Muscle layer of colon (tissue), 2 donors: Measurements from ENCODE around the gene KIFAP3.
"Not testable (repeated sequence)": the region's sequence is repeated elsewhere in the genome, so short reads cannot be mapped to it uniquely, and the experiment has no call there.

Experiments used
- H3K27ac ChIP-seq: one replicate; pipeline ENCODE4 v1.7.0; 2013; ENCODE audit warnings: low read depth, mild to moderate bottlenecking, low read length, moderate library complexity
- H3K27me3 ChIP-seq, 2 donors: one replicate each; pipeline ENCODE4 v1.7.0; 2013; ENCODE audit warnings: low read length in 2 of 2, mild to moderate bottlenecking in 2 of 2; ENCODE audit not compliant: insufficient read depth in 2 of 2, control insufficient read depth in 1 of 2
- H3K36me3 ChIP-seq: one replicate; pipeline ENCODE4 v1.7.0; 2013; ENCODE audit warnings: mild to moderate bottlenecking, low read length; ENCODE audit not compliant: insufficient read depth
- H3K4me1 ChIP-seq: one replicate; pipeline ENCODE4 v1.7.0; 2013; ENCODE audit warnings: mild to moderate bottlenecking, low read length; ENCODE audit not compliant: insufficient read depth
- H3K4me3 ChIP-seq, 2 donors: one replicate each; pipeline ENCODE4 v1.7.0; 2013; ENCODE audit warnings: low read length in 2 of 2, low read depth in 1 of 2, mild to moderate bottlenecking in 1 of 2, moderate library complexity in 1 of 2
- H3K9ac ChIP-seq: one replicate; pipeline ENCODE4 v1.7.0; 2013; ENCODE audit warnings: low read length
- H3K9me3 ChIP-seq: one replicate; pipeline ENCODE4 v1.7.0; 2013; ENCODE audit warnings: mild to moderate bottlenecking, low read length
- donor health status: abdominal sarcoma.
- donor health status: Adenocarcinoma of cecum.

Gene KIFAP3

GRCh38 chr1:170060015-170060520 is 14.4 kb downstream of the KIFAP3 start:
- H3K9ac ChIP-seq, H3K4me1 ChIP-seq, H3K27ac ChIP-seq, H3K27me3 ChIP-seq, H3K9me3 ChIP-seq, H3K36me3 ChIP-seq, H3K4me3 ChIP-seq: not testable (repeated sequence)

GRCh38 chr1:170049176-170049800 is 25.2 kb downstream of the KIFAP3 start:
- Histone ChIP-seq H3K9me3 (no peaks in the 10 kb centered on the region), H3K4me1 (no peaks in the 10 kb centered on the region), H3K9ac (no peak overlapping the region), H3K36me3 (no peaks in the 10 kb centered on the region), H3K27ac (no peak overlapping the region), H3K4me3 (no peak overlapping the region), H3K27me3 (no peaks in the 10 kb centered on the region)

- Histone ChIP-seq H3K4me3 (no peak overlapping the region), H3K27me3 (no peaks in the 10 kb centered on the region), H3K9me3 (no peaks in the 10 kb centered on the region), H3K36me3 (no peaks in the 10 kb centered on the region), H3K9ac (no peak overlapping the region), H3K27ac (no peak overlapping the region), H3K4me1 (no peaks in the 10 kb centered on the region)
These were observed 26.0 kb downstream of the KIFAP3 start for GRCh38 chr1:170048515-170048914.

GRCh38 chr1:170044187-170044586 is 30.3 kb downstream of the KIFAP3 start:
- no peak overlapping the region for H3K4me3 ChIP-seq
- no peaks in the 10 kb centered on the region for H3K9me3 ChIP-seq
- no peaks in the 10 kb centered on the region for H3K27me3 ChIP-seq
- H3K9ac ChIP-seq = no peak overlapping the region
- no peaks in the 10 kb centered on the region for H3K36me3 ChIP-seq
- no peaks in the 10 kb centered on the region for H3K4me1 ChIP-seq
- no peak overlapping the region for H3K27ac ChIP-seq

GRCh38 chr1:170041423-170042192 is 32.9 kb downstream of the KIFAP3 start:
- H3K27ac ChIP-seq = no peak overlapping the region
- no peaks in the 10 kb centered on the region for H3K9me3 ChIP-seq
- no peak overlapping the region for H3K4me3 ChIP-seq
- no peaks in the 10 kb centered on the region for H3K27me3 ChIP-seq
- no peak overlapping the region for H3K9ac ChIP-seq
- H3K36me3 ChIP-seq = no peaks in the 10 kb centered on the region
- no peaks in the 10 kb centered on the region for H3K4me1 ChIP-seq

GRCh38 chr1:170032531-170033280 is 41.8 kb downstream of the KIFAP3 start:
- Histone ChIP-seq H3K4me3 (no peak overlapping the region), H3K27ac (no peak overlapping the region), H3K9me3 (no peaks in the 10 kb centered on the region), H3K4me1 (no peaks in the 10 kb centered on the region), H3K27me3 (no peaks in the 10 kb centered on the region), H3K9ac (no peak overlapping the region), H3K36me3 (no peaks in the 10 kb centered on the region)

GRCh38 chr1:170030212-170030611 is 44.3 kb downstream of the KIFAP3 start:
- no peaks in the 10 kb centered on the region for H3K4me1 ChIP-seq
- no peaks in the 10 kb centered on the region for H3K36me3 ChIP-seq
- H3K9ac ChIP-seq = no peak overlapping the region
- H3K27ac ChIP-seq = no peak overlapping the region
- H3K9me3 ChIP-seq = no peaks in the 10 kb centered on the region
- no peaks in the 10 kb centered on the region for H3K27me3 ChIP-seq
- no peak overlapping the region for H3K4me3 ChIP-seq

- Histone ChIP-seq H3K36me3 (no peaks in the 10 kb centered on the region), H3K4me1 (no peaks in the 10 kb centered on the region), H3K27ac (no peak overlapping the region), H3K9ac (no peak overlapping the region), H3K4me3 (no peak overlapping the region), H3K9me3 (no peaks in the 10 kb centered on the region), H3K27me3 (no peaks in the 10 kb centered on the region)
These were observed 46.7 kb downstream of the KIFAP3 start for GRCh38 chr1:170027760-170028159.

GRCh38 chr1:170020859-170021258 is 53.6 kb downstream of the KIFAP3 start:
- Histone ChIP-seq H3K9ac (no peak overlapping the region), H3K9me3 (no peaks in the 10 kb centered on the region), H3K36me3 (peaks cover 5% of the 10 kb centered on the region), H3K4me1 (no peaks in the 10 kb centered on the region), H3K27me3 (no peaks in the 10 kb centered on the region), H3K27ac (no peak overlapping the region), H3K4me3 (no peak overlapping the region)

GRCh38 chr1:170017478-170017877 is 57.0 kb downstream of the KIFAP3 start:
- no peak overlapping the region for H3K9ac ChIP-seq
- no peak overlapping the region for H3K27ac ChIP-seq
- H3K9me3 ChIP-seq = no peaks in the 10 kb centered on the region
- H3K4me1 ChIP-seq = no peaks in the 10 kb centered on the region
- H3K27me3 ChIP-seq = no peaks in the 10 kb centered on the region
- no peak overlapping the region for H3K4me3 ChIP-seq
- peaks cover 12% of the 10 kb centered on the region for H3K36me3 ChIP-seq

- Histone ChIP-seq H3K9ac (no peak overlapping the region), H3K4me1 (no peaks in the 10 kb centered on the region), H3K27ac (no peak overlapping the region), H3K9me3 (no peaks in the 10 kb centered on the region), H3K36me3 (peaks cover 12% of the 10 kb centered on the region), H3K27me3 (no peaks in the 10 kb centered on the region), H3K4me3 (no peak overlapping the region)
These were observed 61.6 kb downstream of the KIFAP3 start for GRCh38 chr1:170012920-170013319.
